ENCODE data around the gene ECSCR.

- TF ChIP-seq CTCF (IDR thresholded peaks at IDR 0.05): no peak
- no peak for TF ChIP-seq ZFX (IDR thresholded peaks at IDR 0.05; ENCODE audit: borderline replicate concordance)
These were observed 43.8 kb downstream of the ECSCR start for GRCh38 chr5:139418793-139419192.
